MG63 (cell line): ENCODE measurements around the gene KIAA2012. TPM values are rescaled to one million over a fixed set of nuclear protein-coding genes. Genes with fewer than 3 reads are reported as not detected.

Experiments
- DNase-seq: peaks from one replicate; pipeline ENCODE4 v3.0.0-alpha.2; 2020
- H3K27me3 ChIP-seq: fragments of 250-450 bp; sonication (Bioruptor Pico); 2 replicates; pipeline ENCODE4 v1.5.1; 2020; ENCODE audit warnings: mild to moderate bottlenecking, moderate library complexity
- H3K36me3 ChIP-seq: fragments of 250-450 bp; sonication (Bioruptor Pico); 2 replicates; pipeline ENCODE4 v1.5.1; 2020; ENCODE audit warnings: mild to moderate bottlenecking, moderate library complexity
- H3K4me3 ChIP-seq: fragments of 250-450 bp; sonication (Bioruptor Pico); 2 replicates; pipeline ENCODE4 v1.5.1; 2020; ENCODE audit warnings: mild to moderate bottlenecking, moderate library complexity
- H3K9me3 ChIP-seq: fragments of 250-450 bp; sonication (Bioruptor Pico); 2 replicates; pipeline ENCODE4 v1.5.1; 2020; ENCODE audit warnings: mild to moderate bottlenecking, moderate library complexity
- total RNA-seq: library from RNA; depleted of rRNA; stranded (reverse); fragments of >200 nt; shearing (Covaris generic); gene quantifications from 2 replicates; pipeline ENCODE4 v1.2.3, GENCODE V29; 2014; ENCODE audit warnings: low replicate concordance

KIAA2012 gene
- total RNA-seq, 1 experiment from 2014 or later = not detected

DNA sequence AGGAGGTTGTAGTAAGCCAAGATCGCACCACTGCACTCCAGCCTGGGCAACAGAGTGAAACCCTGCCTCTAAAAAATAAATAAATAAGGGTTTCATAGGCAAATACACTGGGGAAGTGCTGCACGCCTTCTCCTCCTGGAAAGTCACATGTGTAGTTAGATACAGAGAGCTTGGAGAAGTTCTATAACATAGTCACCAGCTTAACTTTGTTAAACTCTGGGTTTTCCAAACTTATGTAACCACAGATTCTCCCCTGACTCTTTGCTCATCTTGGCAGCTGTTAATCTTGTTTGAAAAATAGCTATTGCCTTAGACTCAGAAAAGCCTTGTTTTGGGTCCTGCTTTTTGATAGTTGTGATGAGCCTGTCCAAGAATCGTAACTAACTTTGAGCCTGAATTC is 25.2 kb downstream of the KIAA2012 start:
- Histone ChIP-seq H3K9me3 (no peaks in the 10 kb centered on the region), H3K27me3 (no peaks in the 10 kb centered on the region), H3K36me3 (no peaks in the 10 kb centered on the region), H3K4me3 (no peak overlapping the region)
- no peak for DNase-seq

DNA sequence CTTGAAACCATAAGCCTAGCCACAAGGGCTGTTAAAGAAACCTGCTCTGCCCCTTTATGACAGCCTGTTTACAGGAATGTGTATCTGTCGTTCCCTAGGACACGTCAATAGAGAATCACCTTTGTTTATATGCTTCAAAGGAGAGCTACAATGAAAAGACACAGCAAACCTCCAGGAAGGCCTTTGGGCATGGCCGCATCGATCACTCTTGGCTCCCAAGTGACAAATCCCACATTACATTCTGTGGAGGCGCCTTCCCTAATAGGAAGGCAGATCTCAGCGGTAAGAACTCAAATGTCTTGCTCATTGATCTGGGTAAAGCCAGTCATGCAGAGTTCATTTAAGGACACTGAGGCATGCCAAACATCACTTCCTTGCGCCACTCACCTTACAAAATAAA is 26.5 kb downstream of the KIAA2012 start:
- DNase-seq = no peak
- peaks cover 3% of the 10 kb centered on the region; the same call in 1 of the 2 replicates for H3K9me3 ChIP-seq
- H3K4me3 ChIP-seq = no peak overlapping the region
- H3K36me3 ChIP-seq = no peaks in the 10 kb centered on the region
- no peaks in the 10 kb centered on the region for H3K27me3 ChIP-seq

DNA sequence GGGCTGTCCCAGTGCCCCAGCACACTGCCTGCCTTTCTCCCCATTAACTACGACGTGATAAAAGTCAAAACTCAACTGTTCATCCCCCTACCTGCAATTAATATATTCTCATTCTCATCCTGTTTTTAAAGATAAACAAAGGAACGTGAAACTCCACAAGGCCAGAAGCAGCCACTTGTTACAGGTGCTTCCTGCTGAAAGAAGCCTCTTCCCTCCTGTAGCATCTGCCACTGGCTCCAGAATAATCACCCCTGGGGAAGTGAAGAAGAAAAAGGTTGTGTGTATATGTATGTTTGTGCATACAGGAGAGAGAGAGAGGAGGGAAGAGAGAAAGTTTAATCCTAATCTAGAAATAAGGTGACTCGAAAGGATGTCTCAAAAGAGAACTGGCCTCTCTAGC is 27.1 kb downstream of the KIAA2012 start:
- H3K27me3 ChIP-seq = no peaks in the 10 kb centered on the region
- no peak for DNase-seq
- H3K4me3 ChIP-seq = no peak overlapping the region
- H3K9me3 ChIP-seq = peaks cover 3% of the 10 kb centered on the region; the same call in 1 of the 2 replicates
- H3K36me3 ChIP-seq = no peaks in the 10 kb centered on the region

DNA sequence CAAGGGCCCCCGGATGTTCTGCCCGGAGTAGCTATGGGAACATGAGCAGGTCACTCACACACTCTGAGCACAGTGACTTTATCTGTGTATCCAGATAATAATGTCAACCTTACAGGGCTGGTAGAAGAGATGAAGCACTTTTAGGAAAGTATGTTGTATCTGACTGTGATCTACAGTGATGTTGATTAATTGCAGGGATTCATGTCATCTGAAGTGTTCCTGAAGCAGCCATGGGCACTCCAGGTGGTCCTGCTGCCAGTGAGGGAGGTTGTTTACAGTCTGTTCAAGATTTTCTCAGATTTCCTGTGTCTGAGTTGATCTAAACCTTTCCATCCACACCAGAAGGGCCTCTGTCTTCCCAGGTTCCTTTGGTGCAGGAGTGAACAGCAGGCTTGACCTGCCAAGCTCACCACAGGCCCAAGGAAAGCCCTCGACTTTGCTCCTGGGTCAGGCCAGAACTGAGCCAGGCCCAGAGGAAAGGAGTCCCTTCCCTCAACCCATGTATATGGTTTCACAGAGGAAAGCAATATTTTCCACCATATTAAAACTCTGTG is 28.0 kb downstream of the KIAA2012 start:
- H3K4me3 ChIP-seq = no peak overlapping the region
- DNase-seq = no peak
- no peaks in the 10 kb centered on the region for H3K27me3 ChIP-seq
- H3K36me3 ChIP-seq = no peaks in the 10 kb centered on the region
- H3K9me3 ChIP-seq = peaks cover 3% of the 10 kb centered on the region; the same call in 1 of the 2 replicates

DNA sequence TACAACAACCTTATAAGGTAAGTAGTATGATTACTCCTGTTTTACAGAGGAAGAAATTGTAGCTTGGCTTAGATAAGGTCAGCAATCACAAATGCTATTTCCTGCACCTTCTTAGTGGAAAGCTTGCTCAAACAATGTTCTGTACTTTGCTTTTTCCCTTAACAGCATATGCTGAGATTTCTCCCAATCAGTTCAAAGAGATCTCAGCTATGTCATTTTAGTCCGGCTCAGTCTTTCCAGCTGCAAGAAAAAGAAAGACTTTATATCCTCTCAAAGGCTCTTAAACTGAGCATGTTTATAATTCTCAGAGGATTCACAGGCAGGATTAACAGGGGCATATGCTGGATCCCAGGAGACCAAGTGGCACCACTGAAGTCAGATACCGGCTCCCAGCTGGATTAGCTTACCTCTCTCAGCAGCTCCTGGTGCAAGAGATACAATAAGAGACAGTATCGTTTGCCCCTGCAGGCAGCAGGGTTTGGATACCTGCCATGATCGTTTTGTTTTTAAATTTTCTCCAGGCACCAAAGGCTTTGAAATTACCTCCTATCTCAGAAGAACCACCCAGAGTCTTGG is 29.5 kb downstream of the KIAA2012 start:
- Histone ChIP-seq H3K36me3 (no peaks in the 10 kb centered on the region), H3K9me3 (peaks cover 3% of the 10 kb centered on the region; the same call in 1 of the 2 replicates), H3K4me3 (no peak overlapping the region), H3K27me3 (no peaks in the 10 kb centered on the region)
- no peak for DNase-seq

DNA sequence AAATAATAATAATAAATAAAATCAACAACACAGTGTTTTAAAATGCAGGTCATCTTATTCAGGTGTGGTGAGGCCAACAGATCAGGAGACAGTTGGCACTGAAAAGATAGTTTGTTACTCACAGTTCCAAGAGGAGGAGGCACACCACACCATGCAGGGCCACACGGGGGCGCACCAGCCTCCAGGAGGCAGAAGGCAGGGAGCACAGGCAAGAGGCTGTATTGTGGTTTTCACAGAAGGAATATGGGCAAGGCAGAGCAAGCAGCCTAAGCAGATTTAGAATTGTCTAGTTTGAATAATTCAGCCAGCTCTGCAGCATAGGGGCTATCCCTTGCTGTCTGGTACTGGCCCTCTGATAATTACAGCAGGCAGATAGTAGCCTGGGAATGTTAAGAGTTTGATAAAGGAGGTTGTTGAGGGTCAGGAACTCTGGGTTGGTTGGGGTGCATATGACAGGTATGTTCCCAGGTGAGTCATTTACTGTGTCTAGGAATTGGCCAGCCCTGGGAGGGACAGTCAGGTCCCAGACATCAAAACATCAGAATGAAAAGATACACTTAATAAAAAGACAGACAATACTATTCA is 31.3 kb downstream of the KIAA2012 start:
- Histone ChIP-seq H3K36me3 (no peaks in the 10 kb centered on the region), H3K9me3 (peaks cover 3% of the 10 kb centered on the region; the same call in 1 of the 2 replicates), H3K4me3 (no peak overlapping the region), H3K27me3 (no peaks in the 10 kb centered on the region)
- DNase-seq = peak; percentile 63

DNA sequence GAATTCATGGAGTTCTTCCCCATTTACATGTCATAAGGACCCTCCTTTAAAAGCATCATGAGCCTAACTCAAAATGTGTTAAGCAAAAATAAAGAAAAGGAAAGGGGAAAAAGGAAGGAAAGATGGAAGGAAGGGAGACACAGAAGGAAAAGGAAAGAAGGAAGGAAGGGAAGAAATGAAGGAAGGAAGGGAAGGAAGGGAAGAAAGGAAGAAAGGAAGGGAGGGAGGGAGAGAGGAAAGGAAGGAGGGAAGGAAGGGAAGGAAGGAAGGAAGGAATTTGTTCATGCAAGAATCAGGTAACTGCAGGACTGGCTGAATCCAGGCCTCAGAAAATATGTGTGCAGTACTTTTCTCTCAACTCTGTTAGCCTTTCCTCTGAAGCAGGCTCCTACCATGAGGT is 32.0 kb downstream of the KIAA2012 start:
- no peak for DNase-seq
- H3K9me3 ChIP-seq = peaks cover 3% of the 10 kb centered on the region; the same call in 1 of the 2 replicates
- no peak overlapping the region for H3K4me3 ChIP-seq
- H3K27me3 ChIP-seq = no peaks in the 10 kb centered on the region
- H3K36me3 ChIP-seq = no peaks in the 10 kb centered on the region

DNA sequence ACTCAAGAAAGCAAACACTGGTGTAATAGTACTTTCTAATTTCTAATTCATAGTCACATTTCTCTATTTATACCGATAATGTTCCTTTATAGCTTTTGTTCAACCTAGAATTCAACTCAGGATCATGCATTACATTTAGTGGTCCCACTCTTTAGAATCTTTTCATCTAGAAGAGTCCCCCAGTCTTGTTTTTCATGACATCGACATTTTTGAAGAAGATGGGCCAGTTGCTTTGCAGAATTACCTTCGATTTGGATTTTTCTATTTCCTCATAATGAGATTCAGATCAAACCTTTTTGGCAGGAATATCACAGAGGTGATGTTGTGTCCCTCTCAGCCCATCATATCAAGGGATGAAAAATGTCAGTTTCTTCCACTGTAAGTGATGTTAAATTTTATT is 35.3 kb downstream of the KIAA2012 start:
- Histone ChIP-seq H3K9me3 (peaks cover 3% of the 10 kb centered on the region; the same call in 1 of the 2 replicates), H3K4me3 (no peak overlapping the region), H3K27me3 (no peaks in the 10 kb centered on the region), H3K36me3 (no peaks in the 10 kb centered on the region)
- no peak for DNase-seq

DNA sequence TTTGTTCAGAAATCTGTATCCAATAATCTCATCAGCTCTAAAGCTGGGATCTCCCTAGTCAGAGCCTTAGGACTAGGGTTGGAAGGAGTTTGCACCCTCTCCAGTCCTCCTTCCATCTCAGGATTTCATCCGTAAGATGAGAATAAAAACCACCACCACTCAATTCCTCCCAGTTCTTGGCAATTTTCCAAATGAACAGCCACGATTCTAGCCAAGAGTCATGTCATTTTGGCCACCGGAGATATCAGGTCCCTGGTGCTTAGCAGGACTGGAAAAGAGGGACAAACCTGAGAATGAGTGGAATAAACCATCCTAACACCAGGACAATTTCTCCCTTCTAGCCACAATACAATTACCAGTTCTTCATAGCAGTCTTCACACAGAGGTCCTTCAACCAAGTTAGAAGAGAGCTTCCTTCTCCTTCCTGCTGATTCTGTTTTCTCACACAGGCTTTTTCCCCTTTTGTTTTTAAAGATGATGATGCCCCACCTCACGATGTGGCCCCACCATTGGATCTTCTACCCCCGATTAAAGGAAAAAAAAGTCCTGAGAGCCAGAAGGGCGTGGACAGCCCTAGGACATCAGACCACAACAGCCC is 36.2 kb downstream of the KIAA2012 start:
- DNase-seq = no peak
- H3K27me3 ChIP-seq = no peaks in the 10 kb centered on the region
- H3K9me3 ChIP-seq = peaks cover 3% of the 10 kb centered on the region; the same call in 1 of the 2 replicates
- no peaks in the 10 kb centered on the region for H3K36me3 ChIP-seq
- no peak overlapping the region for H3K4me3 ChIP-seq

DNA sequence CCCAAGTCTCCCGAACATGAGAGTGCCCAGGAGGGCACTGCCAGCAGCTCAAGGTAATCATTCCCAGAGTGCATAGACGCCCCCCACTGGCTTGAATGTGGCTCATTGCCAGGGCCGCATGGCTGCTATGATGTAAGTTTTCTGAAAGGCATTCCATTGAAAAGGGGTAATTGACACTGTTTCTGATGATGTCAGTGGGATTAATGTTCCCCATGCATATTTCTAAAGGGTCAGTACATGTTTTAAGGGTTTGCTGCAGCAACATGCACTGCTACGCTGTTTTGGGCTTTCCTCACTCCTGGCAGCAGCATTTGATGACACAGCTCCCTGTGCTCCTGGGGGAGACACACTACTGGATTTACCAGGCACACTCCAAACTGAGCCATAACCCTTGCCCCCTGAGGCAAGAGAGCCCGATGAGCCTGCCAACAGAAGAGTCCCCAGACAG is 36.7 kb downstream of the KIAA2012 start:
- Histone ChIP-seq H3K36me3 (no peaks in the 10 kb centered on the region), H3K9me3 (no peaks in the 10 kb centered on the region), H3K4me3 (no peak overlapping the region), H3K27me3 (no peaks in the 10 kb centered on the region)
- peak; percentile 86 for DNase-seq

DNA sequence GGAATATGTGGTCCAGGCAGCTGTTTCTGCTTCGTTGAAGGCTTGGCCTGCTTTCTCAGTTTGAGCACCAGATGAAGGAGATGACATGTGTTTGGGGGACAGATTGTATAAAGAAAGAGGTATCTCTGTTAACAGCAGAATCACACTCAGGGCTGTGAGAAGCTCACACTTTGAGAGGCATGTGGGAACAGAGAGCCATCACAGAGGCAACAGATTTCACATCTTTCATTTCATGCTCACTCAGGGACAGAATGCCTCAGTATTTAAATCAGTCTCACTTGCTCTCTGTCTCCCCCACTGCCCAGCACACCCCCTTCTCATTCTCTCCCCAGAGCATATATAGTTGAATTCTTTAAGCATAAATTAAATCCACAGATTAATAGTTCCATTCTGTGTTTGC is 37.4 kb downstream of the KIAA2012 start:
- no peak for DNase-seq
- Histone ChIP-seq H3K36me3 (no peaks in the 10 kb centered on the region), H3K4me3 (no peak overlapping the region), H3K9me3 (no peaks in the 10 kb centered on the region), H3K27me3 (no peaks in the 10 kb centered on the region)

DNA sequence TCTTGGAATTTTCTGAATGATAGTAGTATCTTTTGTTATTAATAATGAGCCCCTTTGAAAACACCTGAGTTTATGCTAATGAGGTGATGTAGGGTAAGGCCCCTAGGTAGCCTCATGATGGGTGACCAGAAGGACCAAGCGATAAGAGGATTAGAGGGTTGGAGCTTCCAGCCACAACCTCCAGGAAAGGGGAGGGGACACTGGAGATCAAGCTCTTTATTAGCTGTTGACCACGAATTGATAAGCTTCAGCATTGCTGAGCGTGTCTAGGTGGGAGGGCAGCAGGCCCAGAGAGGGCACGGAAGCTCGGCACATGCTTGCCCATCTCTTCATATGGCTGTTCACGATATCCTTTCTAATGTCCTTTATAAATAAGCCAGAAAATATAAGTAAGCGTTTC is 39.0 kb downstream of the KIAA2012 start:
- H3K27me3 ChIP-seq = no peaks in the 10 kb centered on the region
- no peaks in the 10 kb centered on the region for H3K36me3 ChIP-seq
- DNase-seq = no peak
- H3K4me3 ChIP-seq = no peak overlapping the region
- peaks cover 3% of the 10 kb centered on the region; the same call in 1 of the 2 replicates for H3K9me3 ChIP-seq

DNA sequence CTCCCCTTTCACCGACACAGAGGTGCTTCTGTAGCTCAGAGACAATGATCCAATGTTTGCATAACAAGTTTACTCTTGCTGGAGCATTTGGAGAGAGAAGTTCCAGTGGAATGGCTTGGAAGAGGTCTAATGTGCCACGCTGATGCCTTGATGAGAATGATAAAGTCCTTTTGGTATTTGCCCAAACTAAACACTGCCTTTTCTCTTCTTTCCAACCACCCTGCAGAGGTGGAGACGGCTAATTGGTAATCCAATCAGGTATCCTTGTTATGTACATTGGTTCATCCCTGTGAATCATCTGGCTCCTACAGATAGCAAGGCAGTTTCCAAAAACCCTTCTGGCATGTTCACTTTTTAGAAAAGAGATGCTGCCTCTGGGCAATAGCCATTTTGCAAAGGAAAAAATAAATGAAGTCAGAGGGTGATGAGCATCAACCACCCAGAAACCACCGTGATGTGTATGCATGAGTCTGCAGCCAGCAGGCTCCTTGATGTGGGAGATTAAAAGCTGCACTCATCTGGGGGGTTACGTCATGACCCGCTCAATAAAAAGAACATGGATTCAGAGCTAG is 40.6 kb downstream of the KIAA2012 start:
- no peaks in the 10 kb centered on the region for H3K27me3 ChIP-seq
- peak; percentile 81 for DNase-seq
- H3K9me3 ChIP-seq = peaks cover 6% of the 10 kb centered on the region; the same call in 1 of the 2 replicates
- no peaks in the 10 kb centered on the region for H3K36me3 ChIP-seq
- H3K4me3 ChIP-seq = no peak overlapping the region

DNA sequence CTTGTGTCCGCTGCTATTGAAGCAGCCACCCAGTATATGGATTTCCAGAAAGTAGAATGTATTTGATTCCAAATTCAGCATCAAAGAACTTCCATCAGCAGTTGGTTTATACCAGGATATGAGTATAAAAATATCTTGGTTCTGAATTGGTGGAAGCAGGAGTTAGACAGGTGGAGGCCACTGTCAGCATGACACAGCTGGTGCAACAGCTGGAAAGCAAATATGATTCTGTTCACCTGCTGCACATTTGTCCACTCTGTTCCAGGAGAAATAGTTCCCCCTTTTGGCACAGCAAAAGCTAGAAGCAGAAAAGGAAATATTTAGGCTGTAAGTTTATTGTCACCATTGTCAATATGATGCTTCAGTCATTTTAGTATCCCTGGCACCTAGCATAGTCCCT is 41.2 kb downstream of the KIAA2012 start:
- no peaks in the 10 kb centered on the region for H3K27me3 ChIP-seq
- H3K4me3 ChIP-seq = no peak overlapping the region
- no peaks in the 10 kb centered on the region for H3K36me3 ChIP-seq
- DNase-seq = no peak
- peaks cover 6% of the 10 kb centered on the region; the same call in 1 of the 2 replicates for H3K9me3 ChIP-seq

DNA sequence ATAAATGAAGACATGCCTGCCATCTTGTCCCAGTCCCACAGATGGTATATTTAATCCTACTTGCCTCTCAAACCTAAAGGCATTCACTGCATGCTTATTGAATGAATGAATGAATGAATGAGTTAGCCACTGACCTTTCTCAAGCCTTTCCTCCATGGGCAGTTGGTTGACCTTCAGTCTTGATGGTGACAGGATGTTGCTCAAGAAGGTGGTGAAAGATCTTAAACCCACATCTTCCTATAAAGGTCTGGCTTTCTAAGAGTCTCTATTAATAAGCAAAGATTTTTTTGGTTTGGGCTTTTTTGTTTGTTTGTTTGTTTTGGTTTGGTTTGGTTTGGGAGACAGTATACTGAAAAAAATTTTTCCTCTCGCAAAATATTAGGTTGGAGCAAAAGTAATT is 41.7 kb downstream of the KIAA2012 start:
- no peak for DNase-seq
- Histone ChIP-seq H3K27me3 (no peaks in the 10 kb centered on the region), H3K36me3 (no peaks in the 10 kb centered on the region), H3K9me3 (peaks cover 6% of the 10 kb centered on the region; the same call in 1 of the 2 replicates), H3K4me3 (no peak overlapping the region)

DNA sequence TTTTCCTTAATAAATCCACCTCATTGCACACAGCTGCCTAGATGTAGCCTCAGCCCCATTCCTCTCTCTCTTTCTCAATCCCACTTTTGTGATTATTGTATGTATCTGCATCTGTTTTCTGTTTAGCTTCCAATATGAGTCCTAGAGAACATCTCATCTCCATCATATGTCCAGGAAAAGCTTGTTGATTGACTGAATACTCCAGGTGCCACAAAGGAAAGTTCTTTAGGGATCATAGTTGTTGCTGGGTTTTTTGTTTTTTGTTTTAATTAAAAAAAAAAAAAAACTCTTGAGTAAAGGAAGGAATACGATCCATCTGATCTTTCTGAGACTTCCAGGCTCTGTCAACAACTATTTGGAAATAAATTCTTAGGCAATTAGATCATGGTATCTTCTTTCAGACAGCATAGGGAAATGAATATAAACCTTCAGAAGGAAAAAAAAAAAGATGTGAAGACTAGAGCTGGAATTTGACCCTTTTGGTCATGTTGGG is 42.5 kb downstream of the KIAA2012 start:
- no peak for DNase-seq
- Histone ChIP-seq H3K9me3 (peaks cover 8% of the 10 kb centered on the region), H3K27me3 (no peaks in the 10 kb centered on the region), H3K36me3 (no peaks in the 10 kb centered on the region), H3K4me3 (no peak overlapping the region)

DNA sequence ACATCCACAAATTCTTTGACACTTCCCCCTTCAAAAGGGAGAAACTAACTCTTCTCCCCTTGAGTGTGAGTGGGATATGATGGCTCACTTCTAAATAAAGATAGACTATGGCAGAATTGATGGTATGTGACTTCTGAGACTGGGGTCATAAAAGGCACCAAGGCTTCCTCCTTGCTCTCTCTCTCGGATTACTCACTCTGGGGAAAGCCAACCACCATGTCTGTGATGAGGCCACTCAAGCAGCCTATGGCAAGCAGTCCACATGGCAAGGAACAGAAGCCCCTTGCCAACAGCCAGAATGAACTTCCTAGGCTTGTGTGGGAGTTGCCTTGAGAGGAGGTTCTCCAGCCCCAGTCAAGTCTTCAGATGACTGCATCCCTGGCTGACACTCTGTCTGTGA is 43.6 kb downstream of the KIAA2012 start:
- peak; percentile 36 for DNase-seq
- Histone ChIP-seq H3K36me3 (no peaks in the 10 kb centered on the region), H3K27me3 (no peaks in the 10 kb centered on the region), H3K4me3 (no peak overlapping the region), H3K9me3 (peaks cover 8% of the 10 kb centered on the region)
